GM23248 (cell line): ENCODE data around the gene IGSF3. TPM values are rescaled to one million over a fixed set of nuclear protein-coding genes. Genes with fewer than 3 reads are reported as not detected.
A peak's percentile ranks its signal among the peaks of the same experiment; 100 is the strongest.

Experiments
- DNase-seq: peaks from one replicate; pipeline ENCODE4 v3.0.0-alpha.2; 2015
- H2AFZ ChIP-seq: fragments of 200-600 bp; sonication (generic); 2 replicates; pipeline ENCODE4 v1.6.1; 2016; ENCODE audit warnings: antibody characterized with exemption
- H3F3A ChIP-seq: fragments of 200-600 bp; sonication (generic); 2 replicates; pipeline ENCODE4 v1.6.1; 2016; ENCODE audit warnings: mild to moderate bottlenecking, antibody characterized with exemption, mixed run types; ENCODE audit not compliant: insufficient read depth
- H3K27ac ChIP-seq: fragments of 200-600 bp; sonication (generic); 2 replicates; pipeline ENCODE4 v1.5.1; 2016; ENCODE audit warnings: mild to moderate bottlenecking
- H3K27me3 ChIP-seq: fragments of 200-600 bp; sonication (generic); replicated peaks from 2 replicates; pipeline ENCODE4 v1.6.1; 2016; ENCODE audit warnings: mild to moderate bottlenecking; ENCODE audit not compliant: insufficient read depth
- H3K36me3 ChIP-seq: fragments of 200-600 bp; sonication (generic); 2 replicates; pipeline ENCODE4 v1.6.1; 2016; ENCODE audit warnings: low read depth, mild to moderate bottlenecking
- H3K4me1 ChIP-seq: fragments of 200-600 bp; sonication (generic); 2 replicates; pipeline ENCODE4 v1.6.1; 2016; ENCODE audit warnings: mild to moderate bottlenecking; ENCODE audit not compliant: insufficient read depth
- H3K4me2 ChIP-seq: fragments of 200-600 bp; sonication (generic); one replicate; pipeline ENCODE4 v1.6.1; 2016; ENCODE audit warnings: mild to moderate bottlenecking; ENCODE audit not compliant: unreplicated experiment
- H3K4me3 ChIP-seq: fragments of 200-600 bp; sonication (generic); 2 replicates; pipeline ENCODE4 v1.5.1; 2016; ENCODE audit warnings: mild to moderate bottlenecking
- H3K79me2 ChIP-seq: fragments of 200-600 bp; sonication (generic); 2 replicates; pipeline ENCODE4 v1.6.1; 2016; ENCODE audit warnings: mild to moderate bottlenecking; ENCODE audit not compliant: insufficient read depth
- H3K9ac ChIP-seq: fragments of 200-600 bp; sonication (generic); 2 replicates; pipeline ENCODE4 v1.6.1; 2016; ENCODE audit warnings: mild to moderate bottlenecking
- H3K9me2 ChIP-seq: fragments of 200-600 bp; sonication (generic); 2 replicates; pipeline ENCODE4 v1.6.1; 2016; ENCODE audit warnings: mixed run types, mild to moderate bottlenecking, moderate library complexity; ENCODE audit not compliant: insufficient read depth
- H3K9me3 ChIP-seq: fragments of 200-600 bp; sonication (generic); one replicate; pipeline ENCODE4 v1.6.1; 2017; ENCODE audit warnings: low read depth
- H4K20me1 ChIP-seq: fragments of 200-600 bp; sonication (generic); 2 replicates; pipeline ENCODE4 v1.6.0; 2016; ENCODE audit not compliant: insufficient read depth
- EZH2 ChIP-seq: fragments of 200-600 bp; sonication (generic); IDR thresholded peaks from 2 replicates; pipeline ENCODE4 v1.6.1; 2018; ENCODE audit warnings: antibody characterized with exemption, mild to moderate bottlenecking; ENCODE audit not compliant: insufficient read depth, poor library complexity, severe bottlenecking
- EZH2phosphoT487 ChIP-seq: fragments of 200-600 bp; sonication (generic); IDR thresholded peaks from 2 replicates; pipeline ENCODE4 v1.6.1; 2018; ENCODE audit warnings: antibody characterized with exemption, moderate library complexity, mild to moderate bottlenecking, low read depth; ENCODE audit not compliant: insufficient read depth
- WGBS, 2 experiments: methylation state at CpG; one replicate each; pipeline ENCODE4 v1.1.6; 2015 to 2017; ENCODE audit warnings: low lambda C conversion rate in 2 of 2, low coverage in 1 of 2; ENCODE audit errors: missing lambda C conversion rate in 2 of 2; 5-methylcytosine and 5-hydroxymethylcytosine counted together
- in situ Hi-C: fragments of 300-500 bp; cut with MboI; formaldehyde crosslinking; loops from 2 replicates; pipeline ENCODE4 v1.15.0; 2020
- polyA plus RNA-seq: library from polyadenylated mRNA; unstranded; fragments of >200 nt; fragmentation: Nextera tagmentation; extraction: Ambion mirVana; gene quantifications from 2 replicates; pipeline ENCODE4 v1.2.1, GENCODE V29; 2016
- total RNA-seq: library from RNA; depleted of rRNA; stranded (reverse); fragments of >200 nt; shearing (Covaris generic); gene quantifications from 2 replicates; pipeline ENCODE4 v1.2.3, GENCODE V29; 2014

The IGSF3 gene
- total and polyA plus RNA-seq, 2 experiments from 2014 or later: 0.08 to 0.22 TPM

DNA sequence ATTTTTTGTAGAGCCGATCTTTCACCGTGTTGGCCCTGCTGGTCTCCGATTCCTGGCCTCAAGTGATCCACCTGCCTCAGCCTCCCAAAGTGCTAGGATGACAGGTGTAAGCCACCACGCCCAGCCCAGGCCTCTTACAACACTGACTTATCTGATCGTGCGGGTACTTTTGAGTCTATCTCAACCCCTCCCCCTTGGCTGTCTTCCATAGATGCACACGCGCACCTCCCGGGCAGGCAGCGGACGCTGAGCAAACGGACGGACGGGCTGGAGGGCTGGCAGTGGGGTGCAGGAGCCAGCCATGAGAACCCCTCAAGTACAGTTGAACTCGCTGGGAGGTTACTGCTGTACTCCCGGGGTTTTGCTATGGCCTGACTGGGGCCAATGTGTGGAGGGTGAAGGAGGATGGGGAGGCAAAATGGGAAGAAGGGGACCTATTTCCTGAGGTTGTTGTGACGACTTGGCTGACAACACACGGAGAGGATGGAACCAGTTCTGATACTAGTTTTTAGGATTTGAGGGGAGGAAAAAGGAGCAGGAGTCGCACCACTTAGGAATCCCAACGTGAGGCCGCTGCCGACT, 97.7 kb downstream of the IGSF3 start:
- TF ChIP-seq EZH2phosphoT487 (no peak), EZH2 (no peak)
- 34 to 39% methylated on average over 22 of the region's 22 CpGs for WGBS, 2 experiments
- in situ Hi-C loops: no loop called here
- H3K27ac ChIP-seq: peak overlapping the region; percentile 72; the same call in 1 of the 2 replicates
- peak overlapping the region; percentile 88 for H3K9ac ChIP-seq
- peak overlapping the region; percentile 91 for H3K4me2 ChIP-seq
- no peaks in the 10 kb centered on the region for H3K9me3 ChIP-seq
- H3K4me1 ChIP-seq: peaks cover 15% of the 10 kb centered on the region; the same call in 1 of the 2 replicates
- H3K4me3 ChIP-seq: peak overlapping the region; percentile 81
- H4K20me1 ChIP-seq: no peaks in the 10 kb centered on the region
- peaks cover 11% of the 10 kb centered on the region for H3K79me2 ChIP-seq
- no peaks in the 10 kb centered on the region for H3K9me2 ChIP-seq
- peak overlapping the region; percentile 88 for H2AFZ ChIP-seq
- DNase-seq: peak; percentile 21
- H3K36me3 ChIP-seq: no peaks in the 10 kb centered on the region
- no peaks in the 10 kb centered on the region for H3F3A ChIP-seq
- no peaks in the 10 kb centered on the region for H3K27me3 ChIP-seq

DNA sequence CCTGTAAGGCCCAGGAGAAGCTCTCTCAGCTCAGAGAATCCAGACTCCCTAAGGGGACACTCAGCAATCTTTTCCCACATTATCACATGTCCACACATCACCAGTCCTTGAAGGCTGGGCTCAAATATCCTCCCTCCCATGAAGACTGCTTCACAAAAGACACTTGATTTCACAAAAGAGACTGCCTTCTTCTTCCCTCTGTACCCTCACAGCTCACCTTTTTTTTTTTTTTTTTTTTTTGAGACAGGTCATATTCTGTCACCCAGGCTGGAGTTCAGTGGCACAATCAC, 98.2 kb downstream of the IGSF3 start:
- Histone ChIP-seq H3K36me3 (no peaks in the 10 kb centered on the region), H3K9me3 (no peaks in the 10 kb centered on the region), H4K20me1 (no peaks in the 10 kb centered on the region), H2AFZ (no peak overlapping the region), H3K4me3 (no peak overlapping the region), H3K9me2 (no peaks in the 10 kb centered on the region), H3K27ac (no peak overlapping the region), H3F3A (no peaks in the 10 kb centered on the region), H3K9ac (no peak overlapping the region), H3K27me3 (no peaks in the 10 kb centered on the region), H3K4me1 (peaks cover 15% of the 10 kb centered on the region; the same call in 1 of the 2 replicates), H3K4me2 (no peak overlapping the region), H3K79me2 (peaks cover 12% of the 10 kb centered on the region)
- in situ Hi-C loops: no loop called here
- TF ChIP-seq EZH2phosphoT487: no peak
- TF ChIP-seq EZH2: no peak
- DNase-seq: peak; percentile 13

DNA sequence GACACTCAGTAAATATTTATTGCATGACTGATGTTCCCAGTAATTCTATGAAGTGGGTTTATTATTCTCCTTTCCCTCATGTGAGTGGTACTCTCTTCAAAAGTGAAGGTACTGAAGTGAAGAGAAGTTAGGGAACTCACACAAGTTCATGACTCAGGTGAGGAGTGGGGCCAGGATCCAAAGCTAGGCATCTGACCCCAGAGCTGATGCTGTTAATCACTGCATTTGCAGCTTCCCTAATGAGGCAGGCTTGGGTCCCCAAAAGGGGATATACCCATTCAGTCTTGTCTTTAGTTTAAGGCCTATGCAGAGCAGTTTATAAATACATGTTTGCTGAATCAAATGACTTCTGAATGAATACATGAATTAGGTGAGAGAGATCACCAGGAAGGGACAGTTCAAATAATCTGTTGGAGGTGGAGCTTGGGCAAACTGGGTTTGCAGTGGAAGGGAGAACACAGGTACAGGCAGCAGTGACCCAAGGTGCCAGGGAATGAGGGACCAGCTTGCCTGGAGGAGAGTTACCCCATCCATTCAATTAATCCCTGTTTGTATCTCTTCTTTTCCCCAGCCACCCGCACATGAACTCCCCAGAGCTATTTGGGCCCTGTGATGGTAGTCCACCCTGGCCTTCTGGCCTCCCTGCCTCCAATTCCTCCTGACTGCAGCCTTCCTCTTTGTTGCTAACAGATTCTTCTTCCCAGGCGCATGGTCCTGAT, 98.7 kb downstream of the IGSF3 start:
- H3K27me3 ChIP-seq: no peaks in the 10 kb centered on the region
- no peaks in the 10 kb centered on the region for H3K9me2 ChIP-seq
- no peak overlapping the region for H3K9ac ChIP-seq
- TF ChIP-seq EZH2: no peak
- no peak for TF ChIP-seq EZH2phosphoT487
- DNase-seq: no peak
- H3K4me1 ChIP-seq: peaks cover 12% of the 10 kb centered on the region; the same call in 1 of the 2 replicates
- H3K36me3 ChIP-seq: no peaks in the 10 kb centered on the region
- H3K27ac ChIP-seq: no peak overlapping the region
- no peaks in the 10 kb centered on the region for H3K9me3 ChIP-seq
- WGBS, 2 experiments: 100% methylated on average over 2 of the region's 2 CpGs
- no peak overlapping the region for H3K4me3 ChIP-seq
- peaks cover 17% of the 10 kb centered on the region for H3K79me2 ChIP-seq
- in situ Hi-C loops: no loop called here
- no peaks in the 10 kb centered on the region for H3F3A ChIP-seq
- H3K4me2 ChIP-seq: no peak overlapping the region
- H2AFZ ChIP-seq: no peak overlapping the region
- no peaks in the 10 kb centered on the region for H4K20me1 ChIP-seq

DNA sequence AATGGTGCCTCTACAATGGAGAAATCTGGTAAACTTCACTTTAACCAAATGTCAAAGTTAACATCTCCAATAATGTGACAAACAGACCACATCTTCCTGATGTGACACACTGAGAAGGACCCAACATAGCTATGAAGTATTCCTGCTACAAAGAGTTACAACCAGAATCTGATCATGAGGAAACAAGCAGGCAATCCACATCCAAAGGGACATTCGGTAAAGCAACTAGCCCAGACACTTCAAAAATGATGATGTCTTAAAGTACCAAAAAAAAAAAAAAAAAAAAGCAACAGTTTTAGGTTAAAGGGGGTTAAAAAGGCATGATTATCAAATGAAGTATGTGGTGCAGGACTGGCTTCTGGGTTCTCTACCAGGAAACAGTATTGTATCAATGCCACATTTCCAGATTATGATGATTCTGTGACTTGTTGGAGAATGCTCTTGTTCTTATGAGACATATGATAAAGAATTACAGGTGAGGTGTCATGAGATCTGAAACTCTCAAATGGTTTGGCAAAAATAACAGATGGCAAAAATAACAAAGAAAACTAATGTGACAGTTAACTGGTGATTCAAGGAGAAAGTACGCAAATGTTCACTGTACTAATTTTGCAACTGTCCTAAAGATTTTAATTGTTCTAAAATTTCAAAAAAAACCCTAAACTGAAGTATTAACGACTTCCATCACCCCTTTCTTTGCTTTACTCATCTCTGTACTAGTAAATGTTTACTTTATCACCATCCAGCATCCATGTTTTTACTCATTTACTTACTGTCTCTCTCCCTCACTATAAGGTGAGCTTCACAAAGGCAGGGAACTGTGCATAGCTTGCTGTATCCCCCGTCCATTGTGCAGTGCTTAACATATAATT, 99.5 kb downstream of the IGSF3 start:
- Histone ChIP-seq H3K27ac (no peak overlapping the region), H3K36me3 (no peaks in the 10 kb centered on the region), H3K79me2 (peaks cover 25% of the 10 kb centered on the region), H2AFZ (no peak overlapping the region), H3F3A (no peaks in the 10 kb centered on the region), H3K9me3 (no peaks in the 10 kb centered on the region), H3K9ac (no peak overlapping the region), H4K20me1 (no peaks in the 10 kb centered on the region), H3K4me2 (no peak overlapping the region), H3K4me1 (peaks cover 7% of the 10 kb centered on the region; the same call in 1 of the 2 replicates), H3K9me2 (no peaks in the 10 kb centered on the region), H3K4me3 (no peak overlapping the region), H3K27me3 (no peaks in the 10 kb centered on the region)
- in situ Hi-C loops: no loop called here
- DNase-seq: no peak
- 73 to 74% methylated on average over 4 of the region's 4 CpGs for WGBS, 2 experiments
- TF ChIP-seq EZH2phosphoT487 (no peak), EZH2 (no peak)
